GM20000 (cell line): ENCODE data around the gene DPCD.

Experiments
- DNase-seq: peaks from one replicate; pipeline ENCODE4 v3.0.0; 2012; ENCODE audit warnings: low spot score
- TF ChIP-seq, protein P1 (sequence below): IDR thresholded peaks from 2 replicates; pipeline ENCODE4 v1.5.1; 2012; ENCODE audit warnings: mild to moderate bottlenecking, control low read depth; ENCODE audit errors: extremely low read depth, missing control alignments

The DPCD gene

DNA sequence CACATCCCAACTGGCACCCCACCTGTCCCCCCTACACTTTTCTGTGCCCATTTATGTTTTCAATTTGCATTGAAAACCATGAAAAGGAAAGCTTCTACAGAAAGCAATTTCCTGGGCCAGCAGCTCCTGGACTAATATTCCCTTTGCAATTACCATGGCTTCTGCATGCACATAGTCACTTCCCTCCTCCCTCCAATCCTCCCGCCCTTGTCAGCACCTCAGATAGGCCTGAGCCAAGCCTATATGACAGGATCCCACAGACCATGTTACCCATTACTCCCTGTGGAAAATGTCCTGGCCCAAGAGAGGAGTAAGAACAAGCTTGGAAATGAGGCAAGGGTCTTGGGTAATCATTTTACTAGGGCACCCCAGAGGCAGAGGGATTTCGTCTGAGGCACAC, 68.8 kb downstream of the DPCD start:
- DNase-seq: no peak
- TF ChIP-seq, protein P1, sequence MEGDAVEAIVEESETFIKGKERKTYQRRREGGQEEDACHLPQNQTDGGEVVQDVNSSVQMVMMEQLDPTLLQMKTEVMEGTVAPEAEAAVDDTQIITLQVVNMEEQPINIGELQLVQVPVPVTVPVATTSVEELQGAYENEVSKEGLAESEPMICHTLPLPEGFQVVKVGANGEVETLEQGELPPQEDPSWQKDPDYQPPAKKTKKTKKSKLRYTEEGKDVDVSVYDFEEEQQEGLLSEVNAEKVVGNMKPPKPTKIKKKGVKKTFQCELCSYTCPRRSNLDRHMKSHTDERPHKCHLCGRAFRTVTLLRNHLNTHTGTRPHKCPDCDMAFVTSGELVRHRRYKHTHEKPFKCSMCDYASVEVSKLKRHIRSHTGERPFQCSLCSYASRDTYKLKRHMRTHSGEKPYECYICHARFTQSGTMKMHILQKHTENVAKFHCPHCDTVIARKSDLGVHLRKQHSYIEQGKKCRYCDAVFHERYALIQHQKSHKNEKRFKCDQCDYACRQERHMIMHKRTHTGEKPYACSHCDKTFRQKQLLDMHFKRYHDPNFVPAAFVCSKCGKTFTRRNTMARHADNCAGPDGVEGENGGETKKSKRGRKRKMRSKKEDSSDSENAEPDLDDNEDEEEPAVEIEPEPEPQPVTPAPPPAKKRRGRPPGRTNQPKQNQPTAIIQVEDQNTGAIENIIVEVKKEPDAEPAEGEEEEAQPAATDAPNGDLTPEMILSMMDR: no peak

DNA sequence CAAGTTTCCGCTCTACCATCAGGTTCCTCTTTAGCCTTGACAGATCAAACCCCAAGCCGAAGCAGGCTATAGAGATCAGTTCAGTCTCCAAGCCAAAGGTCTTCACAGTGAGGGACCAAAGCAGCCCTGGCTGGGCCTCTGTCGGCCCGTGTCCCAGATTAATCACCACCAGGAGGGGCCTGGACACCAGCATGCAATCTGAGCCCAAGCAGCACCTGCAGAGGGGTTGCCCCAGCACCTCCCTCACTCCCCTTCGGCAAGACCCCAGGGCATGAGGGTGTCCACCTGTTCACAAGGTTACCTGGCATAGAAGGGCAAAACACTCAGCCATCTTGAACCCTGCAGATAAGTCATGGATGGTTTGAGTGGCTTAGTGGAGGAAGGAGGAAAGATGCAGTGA, 70.9 kb downstream of the DPCD start:
- DNase-seq: no peak
- TF ChIP-seq, protein P1: no peak
